HCEC 1CT (cell line): ENCODE data around the gene SRSF12.
"Not testable (repeated sequence)": the region's sequence is repeated elsewhere in the genome, so short reads cannot be mapped to it uniquely, and the experiment has no call there.

ENCODE experiments used
- DNase-seq: peaks from one replicate; pipeline ENCODE4 v3.0.0-alpha.2; 2017

The SRSF12 gene

GRCh38 chr6:89069536-89070163 lies 48.2 kb downstream of the SRSF12 start:
- DNase-seq, result no peak

- no peak for DNase-seq
These were observed 49.2 kb downstream of the SRSF12 start for GRCh38 chr6:89068695-89069094.

DNA sequence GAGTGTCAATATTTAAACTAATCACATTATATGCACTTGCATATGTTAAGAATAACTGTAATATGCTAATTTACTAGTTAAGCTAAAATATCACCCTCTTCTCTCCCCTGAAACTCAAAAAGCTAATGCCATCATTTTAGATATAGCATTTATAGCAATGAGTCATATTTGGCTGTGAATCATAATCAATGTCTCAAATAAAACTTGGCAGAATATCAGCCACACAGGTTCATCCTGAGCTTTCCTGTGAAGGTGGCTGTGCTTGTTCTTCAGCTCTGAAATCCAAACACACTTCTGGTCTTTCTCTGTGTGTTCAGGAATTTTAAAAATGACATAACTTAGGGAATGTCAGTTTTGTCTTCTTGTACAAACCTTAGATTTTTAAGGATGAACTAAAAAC lies 50.1 kb downstream of the SRSF12 start:
- peak; percentile 37 for DNase-seq

DNA sequence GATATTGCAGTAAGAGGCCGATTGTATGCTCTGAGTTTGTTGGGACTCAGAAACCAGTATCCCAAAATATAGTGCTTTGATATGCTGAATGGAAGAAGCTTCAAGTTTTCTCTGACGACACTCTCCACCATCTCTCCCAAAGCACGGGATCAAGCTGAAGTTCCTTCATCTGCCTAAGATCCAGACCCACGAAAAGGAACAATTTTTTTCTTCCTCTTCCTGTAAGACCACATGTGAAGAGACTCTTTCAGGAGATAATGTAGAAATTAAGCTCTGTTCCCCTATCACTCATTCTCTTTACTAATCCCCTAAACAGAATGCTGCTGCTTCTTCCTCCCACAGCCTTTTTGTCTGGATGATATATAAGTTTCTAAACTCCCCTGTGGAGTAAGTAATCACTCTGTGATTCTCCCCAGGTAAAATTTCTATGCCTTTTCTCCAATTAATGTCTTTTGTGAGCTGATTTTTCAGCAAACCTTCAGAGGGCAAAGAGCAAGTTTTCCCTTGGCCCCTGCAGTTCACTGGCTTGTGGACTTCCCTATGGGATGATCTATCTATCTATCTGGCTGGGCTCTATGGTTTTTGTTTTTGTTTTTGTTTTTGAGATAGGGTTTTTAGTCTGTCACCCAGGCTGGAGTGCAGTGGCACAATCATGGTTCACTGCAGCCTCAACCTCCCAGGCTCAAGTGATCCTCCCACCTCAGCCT lies 50.8 kb downstream of the SRSF12 start:
- DNase-seq, result no peak

DNA sequence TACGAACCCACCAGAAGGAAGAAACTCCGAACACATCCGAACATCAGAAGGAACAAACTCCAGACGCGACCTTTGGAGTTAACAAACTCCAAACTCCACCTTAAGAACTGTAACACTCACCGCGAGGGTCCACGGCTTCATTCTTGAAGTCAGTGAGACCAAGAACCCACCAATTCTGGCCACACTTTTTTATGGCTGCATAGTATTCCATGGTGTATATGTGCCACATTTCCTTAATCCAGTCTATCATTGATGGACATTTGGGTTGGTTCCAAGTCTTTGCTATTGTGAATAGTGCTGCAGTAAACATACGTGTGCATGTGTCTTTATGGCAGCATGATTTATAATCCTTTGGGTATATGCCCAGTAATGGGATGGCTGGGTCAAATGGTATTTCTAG lies 51.8 kb downstream of the SRSF12 start:
- DNase-seq, result not testable (repeated sequence)

DNA sequence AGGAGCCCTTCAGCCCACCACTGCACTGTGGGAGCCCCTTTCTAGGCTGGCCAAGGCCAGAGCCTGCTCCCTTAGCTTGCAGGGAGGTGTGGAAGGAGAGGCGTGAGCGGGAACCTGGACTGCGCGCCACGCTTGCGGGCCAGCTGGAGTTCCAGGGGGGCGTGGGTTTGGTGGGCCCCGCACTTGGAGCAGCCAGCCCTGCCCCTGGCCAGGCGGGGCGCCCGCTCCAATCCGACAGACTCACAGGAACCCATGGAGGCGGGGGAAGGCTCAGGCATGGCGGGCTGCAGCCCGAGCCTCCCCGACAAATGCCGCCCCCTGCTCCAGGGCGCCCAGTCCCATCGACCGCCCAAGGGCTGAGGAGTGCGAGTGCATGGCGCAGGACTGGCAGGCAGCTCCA lies 52.9 kb downstream of the SRSF12 start:
- DNase-seq, result not testable (repeated sequence)

DNA sequence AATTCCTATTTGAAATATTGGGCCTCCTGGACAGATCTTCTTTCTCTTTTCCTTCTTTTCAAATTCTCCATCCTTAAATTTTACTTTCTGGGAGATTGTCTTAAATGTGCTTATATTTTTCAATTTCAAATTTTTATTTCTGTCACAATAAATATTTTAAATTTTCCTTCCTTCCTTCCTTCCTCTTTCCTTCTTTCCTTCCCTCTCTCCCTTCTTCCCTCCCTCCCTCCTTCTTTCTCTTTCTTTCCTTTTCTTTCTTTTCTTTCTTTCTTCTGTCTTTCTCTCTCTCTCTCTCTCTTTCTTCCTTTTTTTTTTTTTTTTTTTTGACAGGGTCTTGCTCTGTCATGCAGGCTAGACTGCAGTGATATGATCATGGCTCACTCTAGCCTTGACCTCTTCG lies 54.0 kb downstream of the SRSF12 start:
- DNase-seq, result no peak

DNA sequence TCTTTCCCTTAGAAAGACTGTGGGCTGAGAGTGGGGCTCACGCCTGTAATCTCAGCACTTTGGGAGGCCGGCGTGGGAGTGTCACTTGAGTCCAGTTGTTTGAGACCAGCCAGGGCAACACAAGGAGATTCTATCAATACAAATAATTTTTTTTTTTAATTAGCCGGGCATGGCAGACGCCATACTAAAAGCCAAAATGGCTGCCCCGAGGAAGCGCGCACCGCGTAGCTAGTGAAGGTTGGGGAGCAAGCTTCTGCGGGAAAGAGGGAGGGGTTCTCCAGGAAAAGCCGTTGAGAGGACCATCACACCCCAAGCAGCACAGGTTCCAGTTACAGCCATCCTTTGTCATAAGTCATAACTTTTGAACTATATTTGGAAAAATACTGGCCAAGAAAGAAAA lies 58.6 kb downstream of the SRSF12 start:
- DNase-seq, result no peak

GRCh38 chr6:89058627-89059026 lies 59.2 kb downstream of the SRSF12 start:
- no peak for DNase-seq

GRCh38 chr6:89057759-89058158 lies 60.1 kb downstream of the SRSF12 start:
- no peak for DNase-seq

DNA sequence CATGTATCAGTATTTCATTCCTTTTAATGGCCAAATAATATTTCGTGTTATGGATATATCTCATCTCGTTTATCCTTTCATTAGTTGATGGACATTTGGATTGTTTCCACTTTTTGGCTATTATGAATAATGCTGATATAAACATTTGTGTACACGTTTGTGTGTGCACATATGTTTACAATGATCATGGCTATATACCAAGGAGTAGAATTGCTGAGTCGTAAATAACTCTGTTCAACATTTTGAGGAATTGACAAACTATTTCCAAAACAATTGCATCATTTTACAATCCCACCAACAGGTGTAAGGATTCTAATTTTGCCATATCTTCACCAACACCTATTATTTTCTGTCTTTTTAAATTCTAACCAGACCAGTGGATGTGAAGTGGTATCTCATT lies 63.7 kb downstream of the SRSF12 start:
- no peak for DNase-seq

DNA sequence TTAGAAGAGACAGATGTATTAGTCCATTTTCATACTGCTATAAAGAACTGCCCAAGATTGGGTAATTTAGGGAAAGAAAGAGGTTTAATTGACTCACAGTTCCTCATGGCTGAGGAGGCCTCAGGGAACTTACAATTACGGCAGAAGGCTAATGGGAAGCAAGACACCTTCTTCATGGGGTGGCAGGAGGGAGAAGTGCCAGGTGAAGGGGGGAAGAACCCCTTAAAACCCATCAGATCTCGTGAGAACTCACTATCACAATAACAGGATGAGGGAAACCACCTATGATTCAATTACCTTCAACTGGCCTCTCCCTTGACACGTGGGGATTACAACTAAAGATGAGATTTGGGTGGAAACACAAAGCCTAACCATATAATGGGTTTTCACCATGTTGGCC lies 66.2 kb downstream of the SRSF12 start:
- DNase-seq, result no peak

- no peak for DNase-seq
These were observed 67.2 kb downstream of the SRSF12 start for GRCh38 chr6:89050697-89051096.

- DNase-seq, result peak; percentile 58
These were observed 67.7 kb downstream of the SRSF12 start for GRCh38 chr6:89050155-89050554.

DNA sequence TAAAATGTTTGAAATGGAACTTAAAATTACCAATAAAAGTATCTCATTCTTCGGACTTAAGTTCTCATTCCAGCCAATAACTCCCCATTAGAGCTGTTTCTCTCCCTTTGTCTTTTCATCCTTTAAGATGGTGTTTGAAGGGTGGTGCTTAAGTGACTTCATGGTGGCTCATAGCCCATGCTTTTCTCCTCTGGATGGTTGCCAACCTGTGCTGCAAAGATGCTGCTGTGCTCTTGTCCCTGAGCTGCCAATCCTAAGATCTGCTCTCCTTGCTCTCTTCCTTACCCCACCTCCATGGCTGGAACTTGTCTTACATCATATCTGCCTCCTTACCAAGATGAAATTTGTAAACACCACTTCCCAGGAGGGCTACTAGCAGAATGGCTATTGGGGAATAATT lies 68.9 kb downstream of the SRSF12 start:
- DNase-seq, result peak; percentile 66

DNA sequence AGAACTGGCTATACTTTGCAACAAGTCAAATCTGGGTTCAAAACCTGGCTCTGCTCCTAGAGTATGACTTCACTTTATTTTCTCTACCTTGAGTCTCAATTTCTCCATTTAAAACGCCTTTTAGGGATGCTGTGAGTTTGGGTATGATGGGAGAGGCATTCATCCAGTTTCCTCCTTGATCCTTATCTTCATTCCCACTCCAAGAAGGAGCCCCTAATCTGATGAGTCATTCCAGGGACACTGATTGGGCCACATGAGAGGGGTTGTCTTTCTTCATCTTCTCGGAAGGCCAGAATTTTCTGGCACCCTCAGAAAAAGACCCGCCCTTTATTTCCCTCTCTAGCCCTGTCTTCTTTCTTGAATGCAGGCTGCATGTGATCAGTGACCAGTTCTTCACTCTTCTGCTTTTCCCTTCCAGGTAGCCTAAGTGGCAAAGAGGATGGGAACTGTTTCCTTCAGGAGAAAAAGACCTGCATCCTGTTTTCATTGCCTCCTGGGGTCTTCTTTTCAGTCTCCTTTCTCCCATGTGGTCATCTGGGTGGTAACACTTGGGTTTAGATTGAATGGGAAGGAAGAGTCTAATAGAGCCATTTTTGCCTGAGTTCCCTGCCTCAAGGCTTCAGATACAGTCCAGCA lies 69.5 kb downstream of the SRSF12 start:
- DNase-seq, result no peak

DNA sequence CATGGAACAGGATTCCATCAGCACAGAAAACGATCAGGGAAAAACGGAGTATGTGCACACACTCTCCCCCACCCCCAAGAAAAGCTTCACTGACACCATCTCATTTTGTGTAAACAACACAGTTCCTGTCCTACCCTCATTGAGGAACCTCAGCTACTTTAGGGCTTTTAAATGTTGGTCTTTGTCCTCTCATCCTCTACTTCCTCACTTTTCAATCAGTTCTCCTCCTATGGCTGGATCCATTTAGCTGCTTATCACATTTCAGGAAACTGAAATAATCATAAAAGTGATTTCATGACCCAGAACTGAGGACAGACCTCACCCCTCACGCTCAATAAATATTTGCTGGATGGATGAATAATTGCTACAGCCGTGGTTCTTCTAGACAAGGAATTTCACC lies 70.4 kb downstream of the SRSF12 start:
- no peak for DNase-seq
